RCC 7860 (cell line): ENCODE data around the gene SLC24A3.

Experiments
- DNase-seq: peaks from one replicate; pipeline ENCODE4 v3.0.0-alpha.2; 2015; ENCODE audit warnings: low spot score
- FAIRE-seq: peaks from 2 replicates; lab custom pipeline; 2012; peaks lifted over from hg19 to GRCh38; lab: Jason Lieb, UNC

The SLC24A3 gene

GRCh38 chr20:19451231-19451922 lies 238.9 kb downstream of the SLC24A3 start:
- DNase-seq (no peak), FAIRE-seq (no peak)

- no peak for FAIRE-seq
These were observed 239.5 kb downstream of the SLC24A3 start for GRCh38 chr20:19451923-19452295.

GRCh38 chr20:19453410-19453809 lies 241.0 kb downstream of the SLC24A3 start:
- DNase-seq (no peak), FAIRE-seq (no peak)

More at GRCh38 chr20:19451923-19452295, 239.5 kb downstream of the SLC24A3 start:
- DNase-seq, result no peak

- DNase-seq, result no peak
- no peak for FAIRE-seq
These were observed 241.4 kb downstream of the SLC24A3 start for GRCh38 chr20:19453862-19454261.

- no peak for DNase-seq
- no peak for FAIRE-seq
These were observed 244.4 kb downstream of the SLC24A3 start for GRCh38 chr20:19456595-19457395.

- FAIRE-seq, result no peak
- DNase-seq, result no peak
These were observed 245.2 kb downstream of the SLC24A3 start for GRCh38 chr20:19457611-19458010.

- no peak for DNase-seq
- FAIRE-seq, result no peak
These were observed 247.9 kb downstream of the SLC24A3 start for GRCh38 chr20:19460386-19460785.

- DNase-seq (no peak), FAIRE-seq (no peak)
These were observed 250.0 kb downstream of the SLC24A3 start for GRCh38 chr20:19462491-19462890.

- FAIRE-seq, result no peak
These were observed 251.2 kb downstream of the SLC24A3 start for GRCh38 chr20:19463597-19463996.

GRCh38 chr20:19465536-19465935 lies 253.1 kb downstream of the SLC24A3 start:
- DNase-seq, result no peak
- no peak for FAIRE-seq

More at GRCh38 chr20:19463597-19463996, 251.2 kb downstream of the SLC24A3 start:
- DNase-seq, result no peak

- no peak for FAIRE-seq
- no peak for DNase-seq
These were observed 253.9 kb downstream of the SLC24A3 start for GRCh38 chr20:19466206-19466928.

GRCh38 chr20:19473216-19473921 lies 260.9 kb downstream of the SLC24A3 start:
- DNase-seq, result no peak
- FAIRE-seq, result no peak

- no peak for FAIRE-seq
- no peak for DNase-seq
These were observed 261.5 kb downstream of the SLC24A3 start for GRCh38 chr20:19473922-19474286.

GRCh38 chr20:19478320-19478895 lies 266.0 kb downstream of the SLC24A3 start:
- FAIRE-seq, result no peak
- DNase-seq, result no peak

- DNase-seq (no peak), FAIRE-seq (no peak)
These were observed 270.3 kb downstream of the SLC24A3 start for GRCh38 chr20:19482726-19483125.

GRCh38 chr20:19483309-19483708 lies 270.9 kb downstream of the SLC24A3 start:
- FAIRE-seq, result no peak

GRCh38 chr20:19486446-19486845 lies 274.0 kb downstream of the SLC24A3 start:
- FAIRE-seq, result no peak
- no peak for DNase-seq

More at GRCh38 chr20:19483309-19483708, 270.9 kb downstream of the SLC24A3 start:
- DNase-seq, result no peak

- DNase-seq (no peak), FAIRE-seq (no peak)
These were observed 275.0 kb downstream of the SLC24A3 start for GRCh38 chr20:19487420-19487819.

GRCh38 chr20:19491241-19491640 lies 278.8 kb downstream of the SLC24A3 start:
- FAIRE-seq (no peak), DNase-seq (no peak)

- FAIRE-seq (no peak), DNase-seq (no peak)
These were observed 279.7 kb downstream of the SLC24A3 start for GRCh38 chr20:19492116-19492515.
